Neural cell (in vitro differentiated cells): ENCODE results near the gene CUBN.

ENCODE experiments used
- EP300 ChIP-seq: fragments of 450-650 bp; conservative IDR thresholded peaks from 2 replicates; pipeline ENCODE4 v1.6.1; 2014; ENCODE audit warnings: antibody characterized with exemption, mild to moderate bottlenecking, moderate library complexity; ENCODE audit not compliant: poor library complexity, severe bottlenecking
- POLR2AphosphoS5 ChIP-seq: IDR thresholded peaks from 2 replicates; pipeline ENCODE4 v1.6.1; 2012
- RAD21 ChIP-seq: fragments of 450-650 bp; conservative IDR thresholded peaks from 2 replicates; pipeline ENCODE4 v1.6.1; 2014; ENCODE audit warnings: antibody characterized with exemption, mild to moderate bottlenecking, moderate library complexity
- TF ChIP-seq, protein P1 (sequence below): fragments of 450-650 bp; IDR thresholded peaks from 2 replicates; pipeline ENCODE4 v1.5.1; 2014; ENCODE audit warnings: antibody characterized with exemption, mild to moderate bottlenecking, moderate library complexity; ENCODE audit not compliant: poor library complexity, severe bottlenecking
- TF ChIP-seq, protein P2 (sequence below): IDR thresholded peaks from 2 replicates; pipeline ENCODE4 v1.6.1; 2012; ENCODE audit warnings: borderline replicate concordance

DNA sequence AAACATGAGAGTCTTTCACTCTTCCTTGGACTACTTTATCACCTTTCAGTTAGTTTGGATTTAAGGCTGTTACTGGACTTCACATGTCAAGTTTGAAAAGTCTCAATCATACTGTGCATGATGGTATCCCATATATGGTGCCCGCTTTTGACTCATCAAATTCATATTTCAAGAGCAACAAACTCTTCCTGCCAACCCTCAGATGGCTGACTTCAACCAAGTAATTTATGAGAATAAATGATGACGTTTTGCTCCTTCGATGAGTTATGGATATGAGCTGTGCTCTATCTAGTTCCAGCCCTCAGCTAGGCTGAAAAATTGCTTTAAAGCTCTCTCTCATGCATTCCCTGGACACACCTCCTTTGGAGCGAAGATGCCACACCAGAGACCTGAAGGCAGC lies 202.1 kb downstream of the CUBN start:
- no peak for TF ChIP-seq POLR2AphosphoS5
- TF ChIP-seq EP300: no peak
- TF ChIP-seq, protein P1, sequence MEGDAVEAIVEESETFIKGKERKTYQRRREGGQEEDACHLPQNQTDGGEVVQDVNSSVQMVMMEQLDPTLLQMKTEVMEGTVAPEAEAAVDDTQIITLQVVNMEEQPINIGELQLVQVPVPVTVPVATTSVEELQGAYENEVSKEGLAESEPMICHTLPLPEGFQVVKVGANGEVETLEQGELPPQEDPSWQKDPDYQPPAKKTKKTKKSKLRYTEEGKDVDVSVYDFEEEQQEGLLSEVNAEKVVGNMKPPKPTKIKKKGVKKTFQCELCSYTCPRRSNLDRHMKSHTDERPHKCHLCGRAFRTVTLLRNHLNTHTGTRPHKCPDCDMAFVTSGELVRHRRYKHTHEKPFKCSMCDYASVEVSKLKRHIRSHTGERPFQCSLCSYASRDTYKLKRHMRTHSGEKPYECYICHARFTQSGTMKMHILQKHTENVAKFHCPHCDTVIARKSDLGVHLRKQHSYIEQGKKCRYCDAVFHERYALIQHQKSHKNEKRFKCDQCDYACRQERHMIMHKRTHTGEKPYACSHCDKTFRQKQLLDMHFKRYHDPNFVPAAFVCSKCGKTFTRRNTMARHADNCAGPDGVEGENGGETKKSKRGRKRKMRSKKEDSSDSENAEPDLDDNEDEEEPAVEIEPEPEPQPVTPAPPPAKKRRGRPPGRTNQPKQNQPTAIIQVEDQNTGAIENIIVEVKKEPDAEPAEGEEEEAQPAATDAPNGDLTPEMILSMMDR: no peak
- TF ChIP-seq, protein P2, sequence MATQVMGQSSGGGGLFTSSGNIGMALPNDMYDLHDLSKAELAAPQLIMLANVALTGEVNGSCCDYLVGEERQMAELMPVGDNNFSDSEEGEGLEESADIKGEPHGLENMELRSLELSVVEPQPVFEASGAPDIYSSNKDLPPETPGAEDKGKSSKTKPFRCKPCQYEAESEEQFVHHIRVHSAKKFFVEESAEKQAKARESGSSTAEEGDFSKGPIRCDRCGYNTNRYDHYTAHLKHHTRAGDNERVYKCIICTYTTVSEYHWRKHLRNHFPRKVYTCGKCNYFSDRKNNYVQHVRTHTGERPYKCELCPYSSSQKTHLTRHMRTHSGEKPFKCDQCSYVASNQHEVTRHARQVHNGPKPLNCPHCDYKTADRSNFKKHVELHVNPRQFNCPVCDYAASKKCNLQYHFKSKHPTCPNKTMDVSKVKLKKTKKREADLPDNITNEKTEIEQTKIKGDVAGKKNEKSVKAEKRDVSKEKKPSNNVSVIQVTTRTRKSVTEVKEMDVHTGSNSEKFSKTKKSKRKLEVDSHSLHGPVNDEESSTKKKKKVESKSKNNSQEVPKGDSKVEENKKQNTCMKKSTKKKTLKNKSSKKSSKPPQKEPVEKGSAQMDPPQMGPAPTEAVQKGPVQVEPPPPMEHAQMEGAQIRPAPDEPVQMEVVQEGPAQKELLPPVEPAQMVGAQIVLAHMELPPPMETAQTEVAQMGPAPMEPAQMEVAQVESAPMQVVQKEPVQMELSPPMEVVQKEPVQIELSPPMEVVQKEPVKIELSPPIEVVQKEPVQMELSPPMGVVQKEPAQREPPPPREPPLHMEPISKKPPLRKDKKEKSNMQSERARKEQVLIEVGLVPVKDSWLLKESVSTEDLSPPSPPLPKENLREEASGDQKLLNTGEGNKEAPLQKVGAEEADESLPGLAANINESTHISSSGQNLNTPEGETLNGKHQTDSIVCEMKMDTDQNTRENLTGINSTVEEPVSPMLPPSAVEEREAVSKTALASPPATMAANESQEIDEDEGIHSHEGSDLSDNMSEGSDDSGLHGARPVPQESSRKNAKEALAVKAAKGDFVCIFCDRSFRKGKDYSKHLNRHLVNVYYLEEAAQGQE: no peak
- no peak for TF ChIP-seq RAD21
